Activated CD8-positive, alpha-beta memory T cell treated with anti-CD3 and anti-CD28 coated beads, Interleukin-2, amount 50 U/mL, for 24 hours (primary cell): ENCODE data around the gene ALOX12B.
"Not testable (repeated sequence)": the region's sequence is repeated elsewhere in the genome, so short reads cannot be mapped to it uniquely, and the experiment has no call there.

Experiments
- DNase-seq: peaks from one replicate; pipeline ENCODE4 v3.0.0-alpha.2; 2020; ENCODE audit errors: extremely low read depth

The ALOX12B gene

DNA sequence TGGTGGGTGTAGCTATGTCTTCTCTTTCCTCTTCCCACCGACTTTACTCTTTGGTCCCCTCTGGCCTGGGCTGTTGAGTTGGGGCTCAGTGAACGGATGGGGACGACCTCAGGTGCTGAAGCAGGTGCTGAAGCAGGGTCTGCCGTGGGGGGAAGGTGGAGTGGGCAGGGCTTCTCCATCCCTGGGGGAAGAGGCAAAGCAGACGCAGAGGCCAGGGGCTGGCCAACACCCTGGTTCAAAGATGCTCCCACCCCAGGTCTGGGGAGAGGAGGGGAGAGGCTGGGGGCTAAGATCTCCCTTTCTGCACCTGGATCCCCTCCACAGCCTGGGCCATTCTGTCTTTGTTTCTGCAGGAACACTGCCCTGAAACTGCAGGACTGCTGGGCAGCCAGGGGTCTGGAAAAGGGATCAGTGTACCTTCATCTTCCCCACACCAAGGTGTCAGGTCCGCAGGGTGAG, 22.9 kb downstream of the ALOX12B start:
- DNase-seq = no peak

DNA sequence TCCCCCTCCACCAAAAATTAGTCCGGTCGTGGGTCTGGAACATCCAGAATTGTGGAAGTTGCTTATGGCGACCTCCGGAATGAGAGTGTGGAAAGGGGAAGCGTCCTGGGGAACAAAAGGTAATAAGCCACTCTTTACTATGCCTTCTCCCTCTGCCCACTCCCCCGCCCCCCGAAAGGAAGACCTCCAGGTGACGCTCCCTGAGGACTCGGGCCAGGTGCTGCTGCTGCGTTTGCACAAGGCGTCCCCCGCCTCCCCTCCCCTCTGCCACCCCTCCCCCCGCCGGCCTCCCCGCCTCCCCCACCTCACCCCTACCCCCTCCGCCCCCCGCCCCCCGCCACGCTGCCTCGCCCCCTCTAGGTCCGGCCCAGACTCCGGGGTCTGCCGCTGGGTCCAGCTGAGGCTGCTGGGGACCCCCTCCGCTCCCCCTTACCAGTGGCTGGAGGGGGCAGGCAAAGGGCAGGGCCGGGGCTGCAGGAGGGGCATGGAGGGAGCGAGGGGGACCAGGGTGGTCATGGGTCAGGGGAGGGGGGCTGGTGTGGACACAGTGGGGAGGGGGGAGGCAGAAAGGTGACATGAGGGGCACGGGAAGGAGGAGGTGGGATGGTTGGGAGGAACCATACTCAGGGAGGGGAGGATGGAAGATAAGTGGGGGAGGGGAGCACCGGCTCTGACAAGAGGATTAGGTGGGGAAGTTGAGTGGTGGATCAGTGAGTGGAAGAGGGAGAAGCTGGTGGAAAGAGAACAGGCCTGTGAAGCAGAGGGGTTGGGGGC, 23.6 kb downstream of the ALOX12B start:
- no peak for DNase-seq

DNA sequence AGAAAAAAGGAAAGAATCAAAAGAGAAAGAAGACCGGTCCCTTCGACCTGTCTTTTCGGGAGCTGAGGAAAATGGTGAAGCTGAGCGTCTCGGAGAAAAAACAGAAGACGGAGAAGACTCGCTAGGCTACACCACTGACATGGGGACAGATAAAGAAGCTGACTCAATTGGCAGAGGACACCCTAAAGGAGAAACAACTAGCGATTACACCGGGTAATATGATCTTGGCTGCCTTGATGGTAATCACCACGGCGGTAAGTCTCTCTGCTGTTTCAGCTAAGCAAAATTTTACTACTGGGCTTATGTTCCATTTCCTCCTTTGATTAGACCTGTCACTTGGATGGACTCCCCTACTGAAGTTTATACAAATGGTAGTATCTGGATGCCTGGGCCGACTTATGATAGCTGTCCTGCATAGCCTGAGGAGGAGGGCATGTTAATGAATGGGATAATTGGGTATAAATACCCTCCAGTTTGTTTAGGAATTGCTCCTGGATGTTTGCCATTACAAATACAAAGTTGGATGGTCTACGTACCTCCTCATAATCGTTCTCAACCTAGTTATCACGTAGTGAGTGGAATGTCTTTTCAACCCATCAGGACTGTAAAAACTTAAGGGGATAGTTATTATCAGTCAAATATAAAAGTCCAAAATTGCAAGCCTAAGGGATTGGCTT, 24.6 kb downstream of the ALOX12B start:
- no peak for DNase-seq

DNA sequence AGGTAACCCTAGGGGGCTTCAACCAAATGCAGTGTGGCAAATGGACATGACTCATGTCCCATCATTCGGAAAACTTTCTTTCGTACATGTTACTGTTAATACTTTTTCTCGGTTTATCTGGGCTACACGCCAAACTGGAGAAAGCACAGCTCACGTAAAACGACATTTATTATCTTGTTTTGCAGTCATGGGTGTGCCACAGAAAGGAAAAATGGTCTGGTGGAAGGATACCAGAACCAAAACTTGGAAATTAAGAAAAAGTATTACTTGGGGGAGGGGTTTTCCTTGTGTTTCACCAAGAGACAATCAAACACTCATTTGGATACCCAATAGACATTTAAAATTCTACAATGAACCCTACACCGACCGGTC, 25.1 kb downstream of the ALOX12B start:
- no peak for DNase-seq

DNA sequence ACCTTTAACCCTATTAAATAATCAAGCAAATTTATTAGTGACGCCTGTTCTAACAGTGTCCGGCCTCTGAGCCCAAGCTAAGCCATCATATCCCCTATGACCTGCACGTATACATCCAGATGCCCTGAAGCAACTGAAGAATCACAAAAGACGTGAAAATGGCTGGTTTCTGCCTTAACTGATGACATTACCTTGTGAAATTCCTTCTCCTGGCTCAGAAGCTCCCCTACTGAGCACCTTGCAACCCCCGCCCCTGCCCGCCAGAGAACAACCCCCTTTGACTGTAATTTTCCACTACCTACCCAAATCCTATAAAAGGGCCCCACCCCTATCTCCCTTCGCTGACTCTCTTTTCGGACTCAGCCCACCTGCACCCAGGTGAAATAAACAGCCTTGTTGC, 25.7 kb downstream of the ALOX12B start:
- not testable (repeated sequence) for DNase-seq

DNA sequence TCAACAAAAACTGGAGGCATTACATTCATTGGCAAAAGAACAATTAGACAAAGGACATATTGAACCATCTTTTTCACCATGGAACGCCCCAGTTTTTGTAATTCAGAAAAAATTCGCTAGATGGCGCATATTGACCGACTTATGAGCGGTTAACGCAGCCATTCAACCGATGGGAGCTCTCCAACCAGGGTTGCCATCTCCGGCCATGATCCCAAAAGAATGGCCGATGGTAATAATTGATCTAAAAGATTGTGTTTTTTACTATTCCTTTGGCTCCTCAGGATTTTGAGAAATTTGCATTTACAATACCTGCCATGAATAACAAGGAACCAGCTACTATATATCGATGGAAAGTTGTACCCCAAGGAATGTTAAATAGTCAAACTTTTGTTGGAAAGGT, 27.2 kb downstream of the ALOX12B start:
- peak; percentile 24 for DNase-seq

DNA sequence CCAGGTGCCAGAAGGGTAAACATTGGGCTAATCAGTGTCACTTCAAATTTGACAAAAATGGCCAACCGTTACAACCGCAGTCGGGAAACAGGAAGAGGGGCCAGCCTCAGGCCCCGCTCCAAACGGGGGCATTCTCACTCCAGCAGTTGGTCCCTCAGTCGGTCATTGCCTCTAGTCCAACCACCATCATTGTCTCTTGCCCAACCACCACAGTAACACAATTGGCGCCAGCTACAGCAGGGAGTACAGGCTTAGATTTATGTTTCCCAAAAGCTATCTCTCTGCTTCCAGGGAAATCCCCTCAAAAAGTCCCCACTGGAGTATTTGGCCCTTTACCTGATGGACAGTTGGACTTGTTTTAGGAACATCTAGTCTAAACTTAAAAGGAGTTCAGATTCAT, 28.4 kb downstream of the ALOX12B start:
- DNase-seq = no peak

DNA sequence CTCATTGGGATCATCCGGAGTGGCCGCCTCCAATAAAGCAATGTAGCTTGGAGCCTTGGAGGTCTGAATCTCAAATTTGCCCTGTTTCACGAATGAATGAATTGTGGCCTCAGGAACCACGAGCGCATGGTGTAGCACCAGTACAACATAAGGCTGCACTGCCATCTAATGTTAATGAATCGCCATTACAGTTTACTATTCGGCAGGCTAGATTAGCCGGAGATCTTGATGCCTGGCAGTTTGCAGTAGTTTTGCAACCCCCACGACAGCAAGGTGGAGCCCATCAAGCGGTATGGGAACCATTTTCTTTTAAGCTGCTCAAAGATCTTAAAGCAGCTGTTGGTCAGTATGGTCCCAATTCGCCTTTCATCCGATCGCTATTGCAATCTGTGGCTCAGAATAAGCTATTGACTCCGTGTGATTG, 29.8 kb downstream of the ALOX12B start:
- no peak for DNase-seq

DNA sequence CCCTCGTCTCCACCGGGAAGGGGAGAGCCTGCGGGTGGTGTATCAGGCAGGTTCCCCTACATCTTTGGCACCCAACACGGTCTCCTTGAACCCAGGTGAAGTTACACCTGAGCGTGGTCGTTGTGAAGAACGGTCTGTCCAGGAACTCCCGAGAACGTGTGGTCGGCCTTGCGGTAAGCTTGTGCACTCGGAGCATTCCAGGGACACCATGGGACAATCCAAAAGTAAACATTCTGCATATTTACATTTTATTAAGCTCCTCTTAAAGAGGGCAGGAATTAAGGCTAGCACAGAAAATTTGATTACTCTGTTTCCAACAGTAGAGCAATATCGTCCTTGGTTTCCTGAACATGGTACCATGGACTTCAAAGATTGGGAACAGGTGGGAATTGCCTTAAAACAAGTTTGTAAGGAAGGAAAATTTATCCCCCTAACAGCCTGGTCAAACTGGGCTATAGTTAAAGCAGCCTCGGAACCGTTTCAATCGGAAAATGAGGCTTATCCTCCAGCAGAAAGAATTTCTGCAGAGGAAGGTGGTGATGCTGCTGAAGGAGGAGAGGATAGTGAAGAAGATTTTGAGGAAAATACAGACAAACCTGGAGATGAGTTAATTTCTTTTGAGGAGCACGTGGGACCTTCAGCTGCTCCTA, 30.4 kb downstream of the ALOX12B start:
- no peak for DNase-seq

DNA sequence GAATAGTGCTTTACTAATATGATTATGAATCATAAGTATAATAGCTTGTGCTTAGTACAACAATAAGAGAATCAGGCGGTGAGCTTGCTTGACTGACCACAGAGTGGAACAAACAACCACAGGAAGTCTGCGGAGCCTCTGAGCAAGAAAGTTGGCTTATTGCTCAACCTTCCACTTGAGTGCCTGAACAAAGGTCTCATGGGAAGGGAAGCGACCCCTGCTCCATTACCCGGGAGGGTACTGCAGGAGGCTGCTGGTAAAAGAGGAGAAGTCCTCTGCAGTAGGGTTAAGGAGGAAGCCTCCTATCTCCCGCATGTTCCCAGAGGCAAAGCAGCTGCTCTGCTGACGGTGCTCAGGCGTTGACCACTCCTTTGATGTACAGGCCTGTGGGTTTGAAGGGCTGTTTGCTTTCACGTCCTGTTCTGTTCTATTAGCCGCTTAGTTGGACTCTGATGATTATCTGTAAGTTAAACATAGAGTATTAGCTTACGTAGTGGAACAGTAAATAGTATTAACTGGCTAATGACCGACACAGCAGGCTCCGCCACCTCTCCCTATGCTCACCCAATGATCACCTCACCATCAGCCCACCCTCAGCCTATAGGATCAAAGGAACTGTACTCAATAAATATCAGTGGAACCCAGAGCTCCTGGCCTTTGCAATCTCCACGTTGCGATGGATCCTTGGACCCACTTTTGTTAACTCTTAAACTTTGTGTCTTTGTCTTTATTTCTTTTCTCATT, 31.1 kb downstream of the ALOX12B start:
- DNase-seq = no peak

DNA sequence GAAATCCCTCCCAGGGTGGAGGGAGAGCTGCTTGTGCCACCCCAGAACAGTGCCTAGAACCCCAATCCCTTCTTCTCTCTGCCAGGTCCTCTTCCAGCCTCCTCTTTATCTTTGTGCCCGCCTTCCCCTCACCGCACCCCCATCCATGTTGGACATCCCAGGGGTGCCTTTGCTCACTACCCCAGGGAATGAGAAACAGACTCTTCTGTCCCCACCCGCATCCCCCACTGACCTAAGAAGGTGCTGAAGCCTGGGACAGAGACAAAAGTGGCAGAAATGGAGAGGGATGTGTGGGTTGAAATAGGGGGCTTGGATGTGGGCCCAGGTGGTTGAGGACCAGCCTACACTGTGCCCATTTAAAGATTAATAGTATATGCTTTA, 31.7 kb downstream of the ALOX12B start:
- no peak for DNase-seq

DNA sequence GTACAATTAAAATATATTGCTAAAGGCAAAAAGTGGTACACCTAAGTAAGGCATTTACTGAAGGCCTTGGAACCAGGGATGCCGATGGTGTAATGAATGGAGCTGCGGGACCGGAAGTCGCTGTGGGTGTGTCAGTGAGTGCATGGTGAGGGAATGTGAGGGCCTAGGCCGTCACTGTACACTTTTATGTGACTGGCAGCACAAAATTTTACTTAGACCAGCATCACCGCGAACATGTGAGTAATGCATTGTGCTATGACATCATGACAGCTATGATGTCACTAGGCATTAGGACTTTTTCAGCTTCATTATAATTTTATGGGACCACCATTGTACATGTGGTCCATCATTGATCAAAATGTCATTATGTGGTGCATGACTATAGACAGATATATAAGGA, 33.9 kb downstream of the ALOX12B start:
- DNase-seq = no peak

DNA sequence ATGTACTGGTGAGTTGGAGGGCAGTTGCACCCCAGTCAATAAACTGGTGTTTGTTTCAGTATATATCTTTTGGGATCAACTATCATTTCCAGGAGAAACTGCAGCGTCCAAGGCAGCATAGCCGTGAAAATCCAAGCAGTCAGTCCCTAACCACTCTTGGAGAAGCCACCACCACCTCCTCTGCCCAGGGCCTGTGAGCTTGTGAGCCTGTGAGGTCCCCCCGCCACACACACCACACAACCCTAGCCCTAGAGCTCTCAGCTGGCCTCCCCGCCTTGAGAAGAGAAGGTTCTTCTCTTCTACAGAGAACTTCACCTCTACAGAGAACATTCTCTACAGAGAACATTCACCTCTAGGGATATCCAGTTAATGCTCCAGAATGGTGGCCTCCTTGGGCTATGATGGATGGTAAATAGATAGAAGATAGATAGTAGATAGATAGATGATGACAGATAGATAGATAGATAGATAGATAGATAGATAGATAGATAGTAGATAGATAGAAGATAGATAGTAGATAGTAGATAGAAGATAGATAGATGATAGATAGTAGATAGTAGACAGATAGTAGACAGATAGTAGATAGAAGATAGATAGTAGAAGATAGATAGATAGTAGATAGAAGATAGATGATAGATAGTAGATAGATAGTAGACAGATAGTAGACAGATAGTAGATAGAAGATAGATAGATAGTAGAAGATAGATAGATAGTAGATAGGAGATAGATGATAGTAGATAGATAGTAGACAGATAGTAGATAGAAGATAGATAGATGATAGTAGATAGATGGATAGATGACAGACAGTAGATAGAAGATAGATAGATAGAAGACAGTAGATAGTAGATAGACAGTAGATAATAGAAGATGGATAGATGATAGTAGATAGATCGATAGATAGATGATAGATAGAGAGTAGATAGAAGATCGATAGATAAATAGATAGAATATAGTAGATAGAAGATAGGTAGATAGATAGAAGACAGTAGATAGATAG, 35.0 kb downstream of the ALOX12B start:
- no peak for DNase-seq

DNA sequence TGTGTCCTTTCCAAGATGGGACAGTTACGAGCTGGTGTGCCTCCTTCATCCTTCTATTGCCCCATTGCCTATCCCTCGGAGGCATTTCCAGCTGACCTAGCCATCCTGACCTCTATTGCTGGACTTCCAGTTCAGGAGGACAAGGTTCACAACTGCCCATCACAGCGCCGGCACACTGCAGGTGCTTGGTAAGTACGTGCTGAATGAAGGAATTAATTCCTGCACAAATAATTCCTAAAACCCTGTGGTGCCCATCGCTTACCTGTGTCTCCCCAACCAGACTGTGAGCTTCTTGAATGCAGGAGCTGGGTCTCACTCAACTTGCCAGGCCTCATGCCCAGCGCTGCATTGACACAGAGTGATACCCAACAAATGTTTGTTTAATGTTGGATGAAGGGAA, 35.7 kb downstream of the ALOX12B start:
- no peak for DNase-seq

DNA sequence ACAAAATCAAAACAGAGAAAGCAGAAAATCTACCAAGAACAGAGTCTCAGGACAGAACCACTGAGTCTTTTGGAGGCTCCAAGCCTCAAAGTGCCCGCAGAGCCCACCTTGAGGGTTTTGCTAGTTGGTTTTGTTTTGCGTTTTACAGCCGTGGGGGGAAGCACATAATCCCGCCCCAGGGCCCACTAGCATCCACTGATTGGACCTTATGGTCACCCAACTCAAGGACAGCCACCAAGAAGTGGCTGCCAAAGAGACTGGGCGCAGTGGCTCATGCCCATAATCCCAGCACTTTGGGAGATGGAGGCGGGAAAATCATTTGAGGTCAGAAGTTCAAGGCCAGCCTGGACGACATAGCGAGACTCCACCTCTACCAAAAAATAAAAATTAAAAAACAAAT, 38.8 kb downstream of the ALOX12B start:
- no peak for DNase-seq

DNA sequence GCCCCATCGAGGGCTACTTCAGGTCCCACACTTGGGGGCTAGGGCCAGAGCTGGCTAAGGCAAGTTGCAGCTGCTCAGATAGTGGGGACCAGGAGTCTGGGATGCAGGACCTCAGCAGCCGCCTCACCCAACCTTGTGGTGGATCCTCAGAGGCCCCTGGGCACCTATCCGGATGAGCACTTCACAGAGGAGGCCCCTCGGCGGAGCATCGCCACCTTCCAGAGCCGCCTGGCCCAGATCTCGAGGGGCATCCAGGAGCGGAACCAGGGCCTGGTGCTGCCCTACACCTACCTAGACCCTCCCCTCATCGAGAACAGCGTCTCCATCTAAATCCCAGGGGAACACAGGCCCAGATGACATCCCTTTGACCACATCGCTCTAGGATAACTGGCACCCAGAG, 39.3 kb downstream of the ALOX12B start:
- DNase-seq = no peak

DNA sequence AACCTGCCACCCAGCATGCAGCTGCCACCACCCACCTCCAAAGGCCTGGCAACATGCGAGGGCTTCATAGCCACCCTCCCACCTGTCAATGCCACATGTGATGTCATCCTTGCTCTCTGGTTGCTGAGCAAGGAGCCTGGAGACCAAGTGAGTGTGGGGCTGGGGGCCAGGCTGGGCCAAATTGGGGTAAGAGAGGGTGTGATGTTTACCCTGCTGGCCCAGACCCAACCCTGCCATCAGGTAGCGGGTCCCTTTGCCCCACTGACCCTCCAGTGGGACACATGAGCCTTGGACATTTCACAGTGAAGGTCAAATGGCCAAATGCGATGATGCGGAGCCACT, 39.8 kb downstream of the ALOX12B start:
- no peak for DNase-seq

DNA sequence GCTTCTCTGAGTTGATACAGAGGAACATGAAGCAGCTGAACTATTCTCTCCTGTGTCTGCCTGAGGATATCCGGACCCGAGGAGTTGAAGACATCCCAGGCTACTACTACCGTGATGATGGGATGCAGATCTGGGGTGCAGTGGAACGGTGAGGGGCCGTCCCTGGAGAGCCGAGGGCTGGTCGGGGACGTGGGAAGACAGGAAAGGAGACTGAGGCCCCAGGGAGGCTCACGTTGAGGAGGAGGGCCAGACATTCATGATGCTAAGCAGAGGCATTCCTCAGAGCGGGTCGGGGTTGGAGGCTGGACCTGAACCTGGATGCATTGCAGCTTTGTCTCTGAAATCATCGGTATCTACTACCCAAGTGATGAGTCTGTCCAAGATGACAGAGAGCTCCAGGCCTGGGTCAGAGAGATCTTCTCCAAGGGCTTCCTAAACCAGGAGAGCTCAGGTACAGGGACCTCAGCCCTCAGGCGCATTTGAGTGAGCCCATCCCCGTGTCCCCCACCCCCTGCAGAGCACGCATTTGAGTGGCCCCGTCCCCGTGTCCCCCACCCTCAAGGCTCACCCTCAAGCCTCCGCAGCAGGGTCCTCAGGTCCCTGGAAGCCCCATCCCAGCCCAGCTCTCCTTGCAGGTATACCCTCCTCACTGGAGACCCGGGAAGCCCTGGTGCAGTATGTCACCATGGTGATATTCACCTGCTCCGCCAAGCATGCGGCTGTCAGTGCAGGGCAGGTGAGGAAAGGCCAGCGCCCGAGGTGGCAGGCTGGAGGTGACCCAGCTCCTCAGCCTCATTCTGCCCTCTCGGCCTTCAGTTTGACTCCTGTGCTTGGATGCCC, 40.4 kb downstream of the ALOX12B start:
- DNase-seq = no peak

DNA sequence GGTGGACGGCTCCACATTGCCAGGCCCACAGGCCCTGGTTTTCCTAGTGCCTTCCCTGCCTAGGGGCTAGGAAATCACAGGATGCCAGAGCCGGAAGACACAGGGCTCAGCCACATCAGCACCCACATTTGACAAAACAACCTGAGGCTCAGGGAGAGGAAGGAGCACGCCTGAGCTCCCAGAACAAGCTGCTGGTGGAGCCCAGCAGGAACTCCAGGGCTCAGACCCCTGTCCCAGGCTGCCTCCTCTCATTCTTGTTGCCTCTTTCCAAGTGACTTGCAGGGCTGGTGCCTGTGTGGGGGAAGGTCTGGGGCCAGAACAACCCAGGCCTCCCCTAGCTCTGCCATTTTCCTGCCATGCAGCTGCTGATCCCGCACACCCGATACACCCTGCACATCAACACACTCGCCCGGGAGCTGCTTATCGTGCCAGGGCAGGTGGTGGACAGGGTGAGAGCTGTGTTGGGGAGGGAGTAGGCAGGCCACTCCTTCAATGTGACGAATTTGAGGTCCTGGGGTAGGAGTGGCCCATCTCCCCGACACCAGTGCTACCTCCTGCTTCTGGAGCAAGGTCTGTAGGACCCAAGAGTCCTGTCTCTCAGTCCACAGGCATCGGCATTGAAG, 41.1 kb downstream of the ALOX12B start:
- no peak for DNase-seq
